GM18873 (cell line): ENCODE data around the gene TWF2.

Experiments used
- ATAC-seq: cut with Tn5 transposase; IDR thresholded peaks from one replicate; pipeline ENCODE4 v1.9.1; 2021; ENCODE audit warnings: mild to moderate bottlenecking, moderate library complexity, moderate number of reproducible peaks; ENCODE audit not compliant: unreplicated experiment, low FRiP score

TWF2 gene

GRCh38 chr3:52240059-52240885, 1.3 kb upstream of the TWF2 start:
- no peak for ATAC-seq

GRCh38 chr3:52238193-52238760, 681 bp downstream of the TWF2 start:
- peak; percentile 6 for ATAC-seq

GRCh38 chr3:52237657-52238172, 1.2 kb downstream of the TWF2 start:
- no peak for ATAC-seq

- ATAC-seq = no peak
Measured at GRCh38 chr3:52237006-52237656, 1.8 kb downstream of the TWF2 start.

GRCh38 chr3:52236424-52236886, 2.5 kb downstream of the TWF2 start:
- ATAC-seq = no peak

GRCh38 chr3:52234516-52235447, 4.2 kb downstream of the TWF2 start:
- no peak for ATAC-seq

DNA sequence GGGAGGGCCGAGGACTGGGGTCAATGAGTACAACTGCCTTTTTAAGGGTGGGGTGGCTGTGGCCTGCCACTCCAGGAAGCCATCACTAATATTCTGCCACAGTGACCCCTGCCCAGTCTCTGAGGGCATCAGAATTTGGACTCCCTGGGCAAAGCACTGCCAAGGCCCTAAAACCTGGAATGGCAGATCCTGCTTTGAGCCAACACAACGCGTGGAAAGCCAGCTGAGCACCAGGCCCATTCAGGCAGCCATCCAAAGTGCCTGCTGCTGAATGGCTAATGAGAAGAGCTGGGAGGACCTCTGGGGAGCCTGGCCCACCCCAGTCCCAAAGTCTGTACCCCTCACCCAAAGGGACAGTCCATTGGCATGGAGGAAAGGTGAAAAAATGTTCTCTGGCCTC, 5.0 kb downstream of the TWF2 start:
- ATAC-seq = no peak

GRCh38 chr3:52233108-52233591, 5.8 kb downstream of the TWF2 start:
- ATAC-seq = no peak

DNA sequence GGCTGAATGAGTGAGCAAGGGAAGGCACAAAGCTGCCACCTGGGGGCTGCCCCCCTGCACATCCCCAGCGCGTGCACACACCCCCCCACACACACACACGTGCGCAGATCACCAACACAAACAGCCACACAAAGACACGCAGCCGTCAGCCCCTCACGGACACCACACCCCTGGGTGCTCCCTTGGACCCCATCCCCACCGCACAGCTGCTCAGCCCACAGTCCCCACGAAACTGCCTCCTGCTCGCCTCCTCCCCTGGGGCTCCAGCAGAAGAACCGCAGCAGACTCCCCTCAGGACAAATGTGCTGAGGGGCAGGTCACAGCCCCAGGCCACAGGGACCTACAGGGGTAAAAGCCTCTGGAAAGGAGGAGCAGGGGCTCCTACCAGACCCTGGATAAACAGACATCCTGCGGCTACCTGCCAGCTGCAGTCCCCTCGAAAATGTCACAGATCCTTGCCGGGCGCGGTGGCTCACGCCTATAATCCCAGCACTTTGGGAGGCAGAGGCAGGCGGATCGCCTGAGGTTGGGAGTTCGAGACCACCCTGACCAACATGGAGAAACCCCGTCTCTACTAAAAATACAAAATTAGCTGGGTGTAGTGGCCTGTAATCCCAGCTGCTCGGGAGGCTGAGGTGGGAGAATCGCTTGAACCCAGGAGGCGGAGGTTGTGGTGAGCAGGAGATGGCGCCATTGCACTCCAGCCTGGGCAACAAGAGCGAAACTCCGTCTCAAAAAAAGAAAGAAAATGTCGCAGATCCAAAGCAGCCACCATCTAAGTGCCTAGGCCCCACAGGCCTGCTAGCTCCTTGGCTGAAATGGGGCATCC, 6.5 kb downstream of the TWF2 start:
- no peak for ATAC-seq

DNA sequence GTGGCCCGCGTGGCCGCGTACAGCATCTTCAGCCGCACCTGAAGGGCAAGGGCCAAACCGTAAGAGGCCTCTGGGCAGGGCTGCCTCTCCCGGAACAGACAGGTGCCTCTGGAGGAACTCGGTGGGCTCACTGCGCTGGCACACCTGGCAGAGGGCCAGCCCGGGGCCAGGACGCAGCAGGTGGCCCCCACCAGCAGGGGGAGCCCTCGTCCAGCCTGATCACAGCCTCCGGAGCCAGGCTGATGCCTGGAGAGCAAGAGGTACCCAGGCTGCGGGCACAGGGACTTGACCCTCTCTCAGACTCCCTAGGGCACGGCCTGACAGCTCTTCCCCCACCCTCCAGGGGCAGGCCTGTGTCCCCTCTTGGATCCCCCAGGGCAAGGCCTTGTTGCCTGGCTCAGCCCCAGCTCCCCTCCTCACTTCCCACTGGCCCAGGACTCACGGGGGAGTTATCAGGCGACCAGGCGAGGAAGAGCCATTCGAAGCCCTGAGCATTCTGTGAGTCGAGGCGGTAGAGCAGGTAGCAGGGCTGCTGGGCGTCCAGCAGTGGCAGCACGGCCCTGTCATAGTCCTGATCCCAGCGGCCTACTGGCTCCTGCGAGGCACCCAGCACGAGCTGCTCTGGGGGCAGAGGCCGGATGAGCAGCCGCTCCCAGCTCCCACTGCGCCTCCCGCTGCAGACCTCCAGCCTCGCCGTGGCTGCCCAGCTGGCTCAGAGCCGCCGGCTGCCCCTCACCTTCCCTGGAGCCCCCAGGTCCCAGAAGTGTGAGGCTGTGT, 7.3 kb downstream of the TWF2 start:
- no peak for ATAC-seq

GRCh38 chr3:52230889-52231499, 8.0 kb downstream of the TWF2 start:
- no peak for ATAC-seq

- ATAC-seq = no peak
Measured at GRCh38 chr3:52230461-52230860, 8.5 kb downstream of the TWF2 start.

- ATAC-seq = no peak
Measured at GRCh38 chr3:52229656-52230055, 9.3 kb downstream of the TWF2 start.

DNA sequence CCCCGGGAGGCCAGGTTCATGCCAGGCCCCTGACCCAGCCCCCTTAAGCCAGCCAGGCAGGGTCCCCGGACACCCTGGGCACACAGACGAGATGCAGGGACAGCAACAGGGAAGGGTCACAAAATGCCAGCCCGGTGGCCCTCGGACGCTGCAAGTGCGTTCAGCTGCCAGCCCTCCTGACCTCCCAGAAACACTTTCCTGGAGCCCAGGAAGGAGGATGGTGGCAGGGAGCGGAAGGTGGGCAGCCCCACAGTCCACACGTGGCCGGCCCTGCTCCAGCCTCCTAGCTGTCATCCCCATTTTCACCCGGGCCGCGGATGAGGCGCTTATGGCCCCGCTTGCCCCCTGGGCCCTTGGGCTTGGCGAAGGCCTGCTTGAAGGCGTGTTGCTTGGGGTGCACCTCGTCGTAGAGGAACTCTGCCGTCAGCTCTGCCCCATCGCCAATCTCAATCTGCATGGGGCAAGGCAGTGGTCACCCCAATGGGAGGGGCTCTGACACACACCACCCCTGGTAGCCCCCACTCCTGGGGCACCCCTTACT, 10.1 kb downstream of the TWF2 start:
- ATAC-seq = no peak

DNA sequence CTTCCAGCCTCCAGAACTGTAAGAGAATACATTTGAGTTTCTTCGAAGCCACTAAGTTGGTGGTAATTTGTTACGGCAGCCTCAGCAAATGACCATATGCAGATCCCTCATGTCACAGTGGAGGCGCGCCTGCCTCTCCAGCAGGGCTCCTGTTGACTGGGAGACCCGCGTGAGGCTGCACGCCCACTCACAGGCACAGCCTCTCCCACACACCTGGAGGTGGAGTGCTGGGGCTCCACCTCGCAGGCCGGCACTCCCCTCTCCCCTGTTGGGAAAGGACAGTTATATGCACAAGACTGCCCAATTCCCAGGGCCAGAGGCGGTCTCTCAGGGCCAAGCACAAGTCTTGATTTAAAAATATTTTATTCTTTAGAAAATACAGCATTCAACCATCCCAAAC, 10.7 kb downstream of the TWF2 start:
- ATAC-seq = no peak

GRCh38 chr3:52227766-52228165, 11.2 kb downstream of the TWF2 start:
- ATAC-seq = no peak

GRCh38 chr3:52227117-52227516, 11.8 kb downstream of the TWF2 start:
- no peak for ATAC-seq
